ENCODE measurements around the gene PRDM10.

The PRDM10 gene

GRCh38 chr11:130002846-130003716 lies 446 bp upstream of the PRDM10 start:
- DNase-seq = peak; percentile 92

GRCh38 chr11:130001461-130002351 lies 929 bp downstream of the PRDM10 start:
- DNase-seq = no peak

- DNase-seq = no peak
Measured at GRCh38 chr11:130000552-130001176, 2.0 kb downstream of the PRDM10 start.

GRCh38 chr11:129999407-129999806 lies 3.2 kb downstream of the PRDM10 start:
- DNase-seq = no peak

GRCh38 chr11:129998905-129999304 lies 3.7 kb downstream of the PRDM10 start:
- no peak for DNase-seq

- DNase-seq = no peak
Measured at GRCh38 chr11:129998107-129998506, 4.5 kb downstream of the PRDM10 start.

- no peak for DNase-seq
Measured at GRCh38 chr11:129997513-129997912, 5.1 kb downstream of the PRDM10 start.

- no peak for DNase-seq
Measured at GRCh38 chr11:129996113-129996870, 6.3 kb downstream of the PRDM10 start.

- no peak for DNase-seq
Measured at GRCh38 chr11:129995163-129995562, 7.5 kb downstream of the PRDM10 start.

GRCh38 chr11:129992161-129992944 lies 10.3 kb downstream of the PRDM10 start:
- no peak for DNase-seq

- no peak for DNase-seq
Measured at GRCh38 chr11:129989149-129989813, 13.4 kb downstream of the PRDM10 start.

- no peak for DNase-seq
Measured at GRCh38 chr11:129987950-129988349, 14.7 kb downstream of the PRDM10 start.

GRCh38 chr11:129985823-129986222 lies 16.8 kb downstream of the PRDM10 start:
- no peak for DNase-seq

GRCh38 chr11:129980086-129980485 lies 22.5 kb downstream of the PRDM10 start:
- DNase-seq = no peak

- no peak for DNase-seq
Measured at GRCh38 chr11:129979046-129979605, 23.5 kb downstream of the PRDM10 start.

- DNase-seq = no peak
Measured at GRCh38 chr11:129978447-129978846, 24.2 kb downstream of the PRDM10 start.

- no peak for DNase-seq
Measured at GRCh38 chr11:129976328-129976727, 26.3 kb downstream of the PRDM10 start.

GRCh38 chr11:129975543-129975942 lies 27.1 kb downstream of the PRDM10 start:
- no peak for DNase-seq

GRCh38 chr11:129974672-129975071 lies 28.0 kb downstream of the PRDM10 start:
- DNase-seq = no peak

GRCh38 chr11:129974237-129974636 lies 28.4 kb downstream of the PRDM10 start:
- DNase-seq = no peak

- DNase-seq = no peak
Measured at GRCh38 chr11:129973809-129974208, 28.8 kb downstream of the PRDM10 start.

Measured in amniotic stem cell (primary cell).